HepG2 (cell line): ENCODE results near the gene DDI2. TPM values are rescaled to one million over a fixed set of nuclear protein-coding genes. Genes with fewer than 3 reads are reported as not detected.

ENCODE experiments used
- BRD4 ChIP-seq: sonication (generic); formaldehyde crosslinking; IDR thresholded peaks from 2 replicates; pipeline ENCODE4 v1.4.0; 2020; ENCODE audit warnings: missing genetic modification reagents
- GFI1 ChIP-seq: sonication (generic); formaldehyde crosslinking; IDR thresholded peaks from 2 replicates; pipeline ENCODE4 v1.5.0; 2020; ENCODE audit warnings: missing genetic modification reagents, mild to moderate bottlenecking, borderline replicate concordance
- HNRNPUL1 ChIP-seq: fragments of 200-400 bp; formaldehyde crosslinking; IDR thresholded peaks from 2 replicates; pipeline ENCODE4 v1.6.1; 2017; ENCODE audit warnings: low read depth, mild to moderate bottlenecking, low read length, moderate library complexity
- KLF11 ChIP-seq: IDR thresholded peaks from 2 replicates; pipeline ENCODE4 v1.6.1; 2016; ENCODE audit warnings: missing compliant biosample characterization
- LCORL ChIP-seq, 2 experiments: fragments of 450-650 bp in 1 of 2; sonication (generic) in 1 of 2; formaldehyde crosslinking in 1 of 2; IDR thresholded peaks; 2 replicates each; pipeline versions ENCODE4 v1.5.0 to v1.6.1; 2017 to 2020; ENCODE audit warnings: antibody characterized with exemption in 1 of 2, missing genetic modification reagents in 1 of 2
- MTERF4 ChIP-seq: sonication (generic); formaldehyde crosslinking; IDR thresholded peaks from 2 replicates; pipeline ENCODE4 v1.8.0; 2023; ENCODE audit warnings: mild to moderate bottlenecking, missing genetic modification reagents
- NCOA1 ChIP-seq: sonication (generic); formaldehyde crosslinking; IDR thresholded peaks from 2 replicates; pipeline ENCODE4 v1.9.0; 2021; ENCODE audit warnings: missing genetic modification reagents
- NCOA5 ChIP-seq: sonication (generic); formaldehyde crosslinking; IDR thresholded peaks from 2 replicates; pipeline ENCODE4 v1.4.0; 2020; ENCODE audit warnings: missing genetic modification reagents
- NFE2L1 ChIP-seq: sonication (generic); formaldehyde crosslinking; IDR thresholded peaks from 2 replicates; pipeline ENCODE4 v1.4.0; 2020; ENCODE audit warnings: missing genetic modification reagents, mild to moderate bottlenecking, borderline replicate concordance
- RBAK ChIP-seq: sonication (generic); formaldehyde crosslinking; IDR thresholded peaks from 2 replicates; pipeline ENCODE4 v1.5.1; 2020; ENCODE audit warnings: mild to moderate bottlenecking, missing genetic modification reagents
- REPIN1 ChIP-seq: sonication (generic); formaldehyde crosslinking; IDR thresholded peaks from 2 replicates; pipeline ENCODE4 v1.8.0; 2022; ENCODE audit warnings: missing genetic modification reagents, low read depth, mild to moderate bottlenecking, borderline replicate concordance
- SNRNP70 ChIP-seq: fragments of 200-400 bp; formaldehyde crosslinking; IDR thresholded peaks from 2 replicates; pipeline ENCODE4 v1.6.1; 2017; ENCODE audit warnings: mild to moderate bottlenecking, low read depth, low read length, moderate library complexity
- TIGD3 ChIP-seq: sonication (generic); formaldehyde crosslinking; IDR thresholded peaks from 2 replicates; pipeline ENCODE4 v1.5.1; 2020; ENCODE audit warnings: mild to moderate bottlenecking, missing genetic modification reagents, borderline replicate concordance
- ZBTB46 ChIP-seq: sonication (generic); formaldehyde crosslinking; IDR thresholded peaks from 2 replicates; pipeline ENCODE4 v1.4.0; 2020; ENCODE audit warnings: mild to moderate bottlenecking, missing genetic modification reagents, borderline replicate concordance
- ZBTB8A ChIP-seq: sonication (generic); formaldehyde crosslinking; IDR thresholded peaks from 2 replicates; pipeline ENCODE4 v1.4.0; 2020; ENCODE audit warnings: mild to moderate bottlenecking, low read depth, missing genetic modification reagents, borderline replicate concordance
- ZFP37 ChIP-seq: sonication (generic); formaldehyde crosslinking; IDR thresholded peaks from 2 replicates; pipeline ENCODE4 v1.4.0; 2020; ENCODE audit warnings: missing genetic modification reagents, borderline replicate concordance
- ZFP82 ChIP-seq: sonication (generic); formaldehyde crosslinking; IDR thresholded peaks from 2 replicates; pipeline ENCODE4 v1.5.1; 2020; ENCODE audit warnings: mild to moderate bottlenecking, missing genetic modification reagents, borderline replicate concordance
- ZIK1 ChIP-seq: sonication (generic); formaldehyde crosslinking; IDR thresholded peaks from 2 replicates; pipeline ENCODE4 v1.5.0; 2020; ENCODE audit warnings: mild to moderate bottlenecking, low read depth, missing genetic modification reagents, borderline replicate concordance
- ZMAT3 ChIP-seq: sonication (generic); formaldehyde crosslinking; conservative IDR thresholded peaks from 2 replicates; pipeline ENCODE4 v1.7.0; 2021; ENCODE audit warnings: missing genetic modification reagents
- ZNF274 ChIP-seq: sonication (generic); formaldehyde crosslinking; IDR thresholded peaks from 2 replicates; pipeline ENCODE4 v1.5.1; 2020; ENCODE audit warnings: mild to moderate bottlenecking, missing genetic modification reagents
- ZNF550 ChIP-seq: sonication (generic); formaldehyde crosslinking; IDR thresholded peaks from 2 replicates; pipeline ENCODE4 v1.4.0; 2020; ENCODE audit warnings: mild to moderate bottlenecking, missing genetic modification reagents, borderline replicate concordance
- ZNF619 ChIP-seq: sonication (generic); formaldehyde crosslinking; IDR thresholded peaks from 2 replicates; pipeline ENCODE4 v1.4.0; 2020; ENCODE audit warnings: mild to moderate bottlenecking, missing genetic modification reagents
- ZNF674 ChIP-seq: sonication (generic); formaldehyde crosslinking; IDR thresholded peaks from 2 replicates; pipeline ENCODE4 v1.5.0; 2020; ENCODE audit warnings: low read depth, mild to moderate bottlenecking, missing genetic modification reagents
- ZSCAN29 ChIP-seq: sonication (generic); formaldehyde crosslinking; conservative IDR thresholded peaks from 2 replicates; pipeline ENCODE4 v1.4.0; 2020; ENCODE audit warnings: mild to moderate bottlenecking, missing genetic modification reagents
- ZSCAN9 ChIP-seq: IDR thresholded peaks from 2 replicates; pipeline ENCODE4 v1.6.1; 2016; ENCODE audit warnings: borderline replicate concordance
- ZZZ3 ChIP-seq: sonication (generic); formaldehyde crosslinking; IDR thresholded peaks from 2 replicates; pipeline ENCODE4 v1.4.0; 2020; ENCODE audit warnings: missing genetic modification reagents, mild to moderate bottlenecking, borderline replicate concordance
- polyA plus RNA-seq, 8 experiments: library from polyadenylated mRNA; depleted of rRNA in 3 of 8; stranded (reverse) in 7 of 8; unstranded in 1 of 8; fragments of >200 nt; fragmentation: Illumina TruSeq in 4 of 8; extraction: Trizol in 4 of 8; gene quantifications; 2 replicates each; pipeline versions ENCODE4 v1.2.1 to v1.2.3, GENCODE V29; 2011 to 2016; ENCODE audit warnings: low read depth in 4 of 8, missing spikeins in 1 of 8, mixed read lengths in 1 of 8; ENCODE audit not compliant: insufficient read depth in 1 of 8
- total RNA-seq, 5 experiments: library from RNA; depleted of rRNA; stranded (reverse); fragments of >200 nt; fragmentation: Illumina TruSeq; extraction: Trizol; gene quantifications; 2 replicates each; pipeline ENCODE4 v1.2.3, GENCODE V29; 2016; ENCODE audit warnings: low read depth in 1 of 5

DDI2 gene
- total and polyA plus RNA-seq, 2 of the 13 experiments (the other 11 are each of a cell fraction or from before 2014, with no cell fraction given): 8.5 to 25.7 TPM

- TF ChIP-seq TIGD3 (0 out of 2 replicates have a peak, but pooled peaks have one; percentile 88), ZFP82 (CRISPR knock-in tag) (no peak; the same call in 1 of the 2 replicates), ZNF550 (CRISPR knock-in tag) (no peak), NCOA5 (no peak), NCOA1 (CRISPR knock-in tag) (peak; percentile 47; the same call in 1 of the 2 replicates), RBAK (CRISPR knock-in tag) (no peak), GFI1 (CRISPR knock-in tag) (peak; percentile 73), ZBTB46 (CRISPR knock-in tag) (no peak), ZZZ3 (CRISPR knock-in tag) (no peak), SNRNP70 (no peak), MTERF4 (CRISPR knock-in tag) (0 out of 2 replicates have a peak, but pooled peaks have one; percentile 54), BRD4 (peak; percentile 40; the same call in 1 of the 2 replicates), ZBTB8A (CRISPR knock-in tag) (no peak), ZFP37 (CRISPR knock-in tag) (peak; percentile 82), KLF11 (CRISPR knock-in tag) (peak; percentile 83; the same call in 1 of the 2 replicates), ZSCAN29 (peak; percentile 67), REPIN1 (CRISPR knock-in tag) (peak; percentile 75), ZMAT3 (CRISPR knock-in tag) (peak; percentile 96), ZNF274 (CRISPR knock-in tag) (peak; percentile 99), ZSCAN9 (peak; percentile 95), ZNF619 (peak; percentile 37), HNRNPUL1 (no peak), ZIK1 (CRISPR knock-in tag) (0 out of 2 replicates have a peak, but pooled peaks have one; percentile 39), LCORL (IDR thresholded peaks at IDR 0.05) (no peak), LCORL (CRISPR knock-in tag; IDR thresholded peaks at IDR 0.05) (peak; percentile 74), ZNF674 (CRISPR knock-in tag) (no peak), NFE2L1 (CRISPR knock-in tag) (no peak)
Observed at GRCh38 chr1:15603050-15603965, 13.9 kb upstream of the DDI2 start (continued).
